ENCODE data around the gene PNKD.

The PNKD gene

DNA sequence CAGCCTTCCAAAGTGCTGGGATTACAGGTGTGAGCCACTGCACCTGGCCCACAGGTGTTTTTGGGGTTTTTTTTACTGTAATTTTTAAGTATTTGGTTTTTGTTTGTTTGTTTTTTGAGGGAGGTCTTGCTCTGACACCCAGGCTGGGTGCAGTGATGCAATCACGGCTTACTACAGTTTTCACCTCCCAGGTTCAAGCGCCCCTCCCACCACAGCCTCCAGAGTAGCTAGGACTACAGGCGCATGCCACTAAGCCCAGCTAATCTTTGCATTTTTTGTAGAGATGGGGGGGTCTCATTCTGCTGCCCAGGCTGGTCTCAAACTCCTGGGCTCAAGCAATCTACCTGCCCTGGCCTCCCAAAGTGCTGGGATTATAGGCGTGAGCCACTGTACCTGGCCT is 104.5 kb downstream of the PNKD start:
- Histone ChIP-seq H3K27me3 (ENCODE audit: control insufficient read depth, low read length) (no peaks in the 10 kb centered on the region), H3F3A (ENCODE audit: control insufficient read depth, insufficient read depth) (peaks cover 25% of the 10 kb centered on the region), H3K9me3 (ENCODE audit: control insufficient read depth, insufficient read depth, low read length) (no peaks in the 10 kb centered on the region), H3K27ac (ENCODE audit: low read depth, low read length) (no peak overlapping the region), H3K79me2 (ENCODE audit: control insufficient read depth, low read length) (no peaks in the 10 kb centered on the region), H4K20me1 (ENCODE audit: control insufficient read depth, insufficient read depth, low read depth, low read length) (no peaks in the 10 kb centered on the region), H3K4me3 (ENCODE audit: low read length) (no peak overlapping the region), H3K4me1 (ENCODE audit: control insufficient read depth, low read length) (peaks cover 48% of the 10 kb centered on the region), H3K4me2 (ENCODE audit: low read length) (no peak overlapping the region), H3K9me2 (replicated peaks; ENCODE audit: control insufficient read depth, low read length) (no peaks in the 10 kb centered on the region), H3K36me3 (ENCODE audit: control insufficient read depth, low read length) (no peaks in the 10 kb centered on the region)
- TF ChIP-seq EZH2phosphoT487 (IDR thresholded peaks at IDR 0.05; ENCODE audit: borderline replicate concordance, low read length) (no peak), CTCF (IDR thresholded peaks at IDR 0.05; ENCODE audit: low read depth, low read length, poor library complexity, severe bottlenecking) (no peak)

GRCh38 chr2:218375212-218375611 is 104.9 kb downstream of the PNKD start:
- TF ChIP-seq CTCF (IDR thresholded peaks at IDR 0.05; ENCODE audit: low read depth, low read length, poor library complexity, severe bottlenecking) (no peak), EZH2phosphoT487 (IDR thresholded peaks at IDR 0.05; ENCODE audit: borderline replicate concordance, low read length) (no peak)
- Histone ChIP-seq H3K4me1 (ENCODE audit: control insufficient read depth, low read length) (peaks cover 43% of the 10 kb centered on the region), H3F3A (ENCODE audit: control insufficient read depth, insufficient read depth) (peaks cover 21% of the 10 kb centered on the region), H3K36me3 (ENCODE audit: control insufficient read depth, low read length) (no peaks in the 10 kb centered on the region), H3K9me3 (ENCODE audit: control insufficient read depth, insufficient read depth, low read length) (no peaks in the 10 kb centered on the region), H4K20me1 (ENCODE audit: control insufficient read depth, insufficient read depth, low read depth, low read length) (no peaks in the 10 kb centered on the region), H3K4me2 (ENCODE audit: low read length) (no peak overlapping the region), H3K9me2 (replicated peaks; ENCODE audit: control insufficient read depth, low read length) (no peaks in the 10 kb centered on the region), H3K27me3 (ENCODE audit: control insufficient read depth, low read length) (no peaks in the 10 kb centered on the region), H3K27ac (ENCODE audit: low read depth, low read length) (no peak overlapping the region), H3K4me3 (ENCODE audit: low read length) (no peak overlapping the region), H3K79me2 (ENCODE audit: control insufficient read depth, low read length) (no peaks in the 10 kb centered on the region)

DNA sequence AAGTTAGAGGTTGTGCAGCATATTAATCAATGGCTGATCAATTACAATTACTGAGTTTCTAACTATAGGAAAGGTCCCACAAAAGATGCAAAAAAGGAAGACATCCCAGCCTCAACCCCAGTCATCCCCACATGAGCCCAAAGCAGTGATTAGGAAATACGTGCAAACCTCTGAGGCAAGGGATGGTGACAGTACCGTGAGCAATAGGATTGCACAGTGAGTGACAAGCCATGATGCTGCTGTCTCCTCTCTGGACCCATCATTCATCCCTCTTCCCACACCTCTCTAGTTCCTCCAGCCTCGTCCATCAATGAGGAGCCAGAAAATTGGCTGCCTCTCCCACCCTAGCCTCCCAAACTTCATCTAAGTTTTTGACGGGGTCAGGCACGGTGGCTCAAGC is 107.7 kb downstream of the PNKD start:
- TF ChIP-seq CTCF (IDR thresholded peaks at IDR 0.05; ENCODE audit: low read depth, low read length, poor library complexity, severe bottlenecking) (no peak), EZH2phosphoT487 (IDR thresholded peaks at IDR 0.05; ENCODE audit: borderline replicate concordance, low read length) (no peak)
- no peaks in the 10 kb centered on the region; the same call in 1 of the 2 replicates for H3F3A ChIP-seq (ENCODE audit: control insufficient read depth, insufficient read depth)
- H3K27ac ChIP-seq (ENCODE audit: low read depth, low read length), result no peak overlapping the region
- H3K79me2 ChIP-seq (ENCODE audit: control insufficient read depth, low read length), result no peaks in the 10 kb centered on the region
- no peak overlapping the region for H3K4me3 ChIP-seq (ENCODE audit: low read length)
- H4K20me1 ChIP-seq (ENCODE audit: control insufficient read depth, insufficient read depth, low read depth, low read length), result 0 out of 2 replicates have a peak, but pooled peaks cover 2% of the 10 kb centered on the region
- peaks cover 4% of the 10 kb centered on the region; the same call in 1 of the 2 replicates for H3K27me3 ChIP-seq (ENCODE audit: control insufficient read depth, low read length)
- no peak overlapping the region for H3K4me2 ChIP-seq (ENCODE audit: low read length)
- no peaks in the 10 kb centered on the region for H3K9me3 ChIP-seq (ENCODE audit: control insufficient read depth, insufficient read depth, low read length)
- no peaks in the 10 kb centered on the region for H3K9me2 ChIP-seq (replicated peaks; ENCODE audit: control insufficient read depth, low read length)
- peaks cover 28% of the 10 kb centered on the region for H3K4me1 ChIP-seq (ENCODE audit: control insufficient read depth, low read length)
- no peaks in the 10 kb centered on the region for H3K36me3 ChIP-seq (ENCODE audit: control insufficient read depth, low read length)
